CD4-positive, alpha-beta T cell treated with Interferon alpha-2 for 1 hour (primary cell): ENCODE measurements around the gene CD19.
A peak's percentile ranks its signal among the peaks of the same experiment; 100 is the strongest.
"Not testable (repeated sequence)": the region's sequence is repeated elsewhere in the genome, so short reads cannot be mapped to it uniquely, and the experiment has no call there.

ENCODE experiments used
- DNase-seq, 2 donors: peaks; one replicate each; pipeline ENCODE4 v3.0.0-alpha.2; 2020 to 2022

Gene CD19

DNA sequence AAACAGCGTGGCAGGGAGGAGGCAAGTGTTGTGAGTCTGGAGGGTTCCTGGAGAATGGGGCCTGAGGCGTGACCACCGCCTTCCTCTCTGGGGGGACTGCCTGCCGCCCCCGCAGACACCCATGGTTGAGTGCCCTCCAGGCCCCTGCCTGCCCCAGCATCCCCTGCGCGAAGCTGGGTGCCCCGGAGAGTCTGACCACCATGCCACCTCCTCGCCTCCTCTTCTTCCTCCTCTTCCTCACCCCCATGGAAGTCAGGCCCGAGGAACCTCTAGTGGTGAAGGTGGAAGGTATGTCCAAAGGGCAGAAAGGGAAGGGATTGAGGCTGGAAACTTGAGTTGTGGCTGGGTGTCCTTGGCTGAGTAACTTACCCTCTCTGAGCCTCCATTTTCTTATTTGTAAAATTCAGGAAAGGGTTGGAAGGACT is at the start of gene CD19:
Gene CD19, plus strand, starts transcription at position 171 of the 425 bp plus-strand sequence. Its CDS starts 30 bp downstream, at position 201.
- peak in 1 of 2 donors; percentile 37 for DNase-seq

DNA sequence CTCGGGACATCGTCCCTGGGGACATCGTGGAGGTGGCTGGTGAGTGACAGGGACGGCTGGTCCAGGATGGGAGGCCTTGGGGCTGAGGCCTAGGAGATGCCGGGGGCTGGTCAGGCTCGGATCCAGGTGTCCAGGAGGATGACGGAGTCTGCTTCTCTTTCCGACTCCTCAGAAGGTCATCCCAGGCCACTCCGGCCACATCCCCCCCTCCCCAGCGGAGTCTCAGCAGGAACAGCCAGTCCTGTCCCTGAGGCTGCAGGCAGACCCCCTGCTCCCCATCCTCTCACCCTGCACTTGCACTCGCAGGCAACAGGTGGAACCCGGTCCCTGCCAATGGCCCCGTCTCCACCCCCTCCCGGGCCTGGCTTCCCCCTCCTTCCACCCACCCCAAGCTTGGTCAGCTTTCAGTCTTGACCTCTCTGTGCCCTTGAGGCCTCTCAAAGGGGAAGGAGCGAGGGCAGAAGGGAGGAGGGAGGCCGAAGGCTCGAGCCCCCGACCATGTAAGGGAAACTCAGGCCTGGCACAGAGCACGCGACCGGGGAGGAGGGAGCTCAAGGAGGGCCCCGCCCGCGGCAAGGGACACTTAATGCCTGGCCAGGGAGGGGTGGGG is 49.1 kb upstream of the CD19 start:
- no peak for DNase-seq

DNA sequence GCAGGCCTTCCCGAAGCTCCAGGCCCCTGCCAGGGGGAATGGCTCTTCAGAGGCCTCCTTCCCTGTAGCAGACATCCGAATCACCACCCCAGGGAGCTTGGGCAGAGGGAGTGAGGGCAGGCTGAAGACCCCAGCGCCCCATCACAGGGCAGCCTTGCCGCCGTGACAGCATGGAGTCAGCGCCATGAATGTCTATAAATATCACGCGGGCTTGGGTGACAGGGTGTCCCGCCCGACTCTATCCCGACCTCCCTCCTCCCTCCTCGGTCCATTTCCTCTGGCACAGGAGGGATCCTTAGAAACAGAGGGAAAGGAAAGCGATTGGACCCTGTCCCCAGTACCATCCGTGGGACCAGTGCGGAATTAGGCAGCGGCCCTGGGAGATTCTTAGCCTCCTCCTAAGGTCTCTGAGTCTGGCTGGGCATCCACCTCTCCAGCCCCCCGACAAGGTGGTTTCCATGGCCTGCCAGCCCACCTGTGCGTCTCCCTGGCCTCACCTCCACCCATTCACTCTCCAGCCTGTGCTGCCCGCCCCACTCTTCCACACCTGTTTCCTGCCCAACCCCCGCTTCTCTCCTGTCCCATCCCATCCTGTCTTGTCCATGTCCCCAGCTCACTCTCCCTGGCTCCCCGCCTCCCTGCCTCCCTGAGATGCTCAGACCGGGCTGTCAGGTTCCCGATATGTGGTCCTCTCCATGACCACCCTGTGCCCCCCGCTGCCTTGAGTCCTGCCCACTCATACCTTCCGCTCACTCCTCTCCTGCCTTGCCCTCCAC is 48.4 kb upstream of the CD19 start:
- no peak for DNase-seq

DNA sequence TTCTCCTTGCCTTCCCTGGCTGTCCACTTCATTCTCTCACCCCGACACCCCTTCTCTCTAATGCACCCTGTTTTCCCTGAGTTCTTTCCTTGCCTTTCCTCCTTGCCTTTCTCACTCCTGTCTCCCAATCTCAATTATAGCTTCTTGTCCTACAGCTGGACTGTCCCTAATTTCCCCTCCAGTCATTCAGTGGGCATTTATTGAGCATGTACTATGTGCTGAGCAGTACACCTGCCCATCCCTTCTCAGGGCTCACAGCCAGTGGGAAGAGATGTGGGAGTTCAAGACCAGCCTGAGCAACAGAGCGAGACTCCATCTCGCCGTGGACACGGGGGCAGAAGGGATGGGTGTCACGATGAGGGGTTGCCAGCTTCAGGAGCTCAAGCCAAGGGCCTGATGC is 47.7 kb upstream of the CD19 start:
- DNase-seq = no peak

DNA sequence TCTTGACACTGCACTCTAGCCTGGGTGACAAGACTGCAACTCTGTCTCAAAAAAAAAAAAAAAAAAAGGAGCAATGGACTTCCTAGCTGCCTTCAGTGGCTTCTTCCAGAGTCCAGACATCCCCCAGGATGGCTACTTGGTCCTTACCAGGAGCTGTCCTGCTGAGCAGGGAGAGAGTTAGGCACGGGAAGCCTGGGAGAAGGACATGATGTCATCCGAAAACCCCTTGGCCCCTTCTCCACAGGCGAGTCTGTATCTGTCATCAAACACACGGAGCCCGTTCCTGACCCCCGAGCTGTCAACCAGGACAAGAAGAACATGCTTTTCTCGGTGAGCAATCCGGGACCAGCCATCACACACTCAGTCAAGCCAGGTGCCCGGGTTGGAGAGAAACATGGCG is 44.8 kb upstream of the CD19 start:
- DNase-seq = no peak

DNA sequence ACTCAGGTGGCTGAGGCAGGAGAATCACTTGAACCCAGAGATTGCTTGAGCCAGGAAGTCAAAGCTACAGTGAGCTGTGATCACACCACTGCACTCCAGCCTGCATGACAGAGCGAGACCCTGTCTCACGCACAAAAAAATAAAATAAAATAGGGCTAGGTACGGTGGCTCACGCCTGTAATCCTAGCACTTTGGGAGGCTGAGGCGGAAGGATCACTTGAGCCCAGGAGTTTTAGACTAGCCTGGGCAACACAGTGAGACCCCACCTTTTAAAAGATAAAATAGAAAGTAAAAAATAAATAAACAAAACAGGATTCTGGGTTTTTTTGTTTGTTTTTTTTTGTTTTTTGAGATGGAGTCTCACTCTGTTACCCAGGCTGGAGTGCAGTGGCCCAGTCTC is 41.4 kb upstream of the CD19 start:
- not testable (repeated sequence) for DNase-seq

GRCh38 chr16:28891964-28892890 is 39.5 kb upstream of the CD19 start:
- DNase-seq = no peak

GRCh38 chr16:28893291-28893690 is 38.5 kb upstream of the CD19 start:
- DNase-seq = no peak

DNA sequence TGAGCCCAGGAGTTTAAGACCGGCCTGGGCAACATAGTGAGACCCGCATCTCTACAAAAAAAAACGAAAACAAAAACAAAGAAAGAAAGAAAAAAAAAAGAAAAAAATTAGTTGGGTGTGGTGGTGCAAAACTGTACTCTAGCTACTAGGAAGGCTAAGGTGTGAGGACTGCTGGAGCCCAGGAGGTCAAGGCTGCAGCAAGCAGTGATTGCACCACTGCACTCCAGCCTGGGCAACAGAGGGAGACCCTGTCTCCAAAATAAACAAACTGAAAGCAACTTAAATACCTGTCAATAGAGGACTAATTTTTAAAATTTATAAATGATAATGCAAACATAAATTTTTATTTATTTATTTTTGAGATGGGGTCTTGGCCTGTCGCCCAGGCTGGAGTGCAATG is 36.2 kb upstream of the CD19 start:
- DNase-seq = no peak

DNA sequence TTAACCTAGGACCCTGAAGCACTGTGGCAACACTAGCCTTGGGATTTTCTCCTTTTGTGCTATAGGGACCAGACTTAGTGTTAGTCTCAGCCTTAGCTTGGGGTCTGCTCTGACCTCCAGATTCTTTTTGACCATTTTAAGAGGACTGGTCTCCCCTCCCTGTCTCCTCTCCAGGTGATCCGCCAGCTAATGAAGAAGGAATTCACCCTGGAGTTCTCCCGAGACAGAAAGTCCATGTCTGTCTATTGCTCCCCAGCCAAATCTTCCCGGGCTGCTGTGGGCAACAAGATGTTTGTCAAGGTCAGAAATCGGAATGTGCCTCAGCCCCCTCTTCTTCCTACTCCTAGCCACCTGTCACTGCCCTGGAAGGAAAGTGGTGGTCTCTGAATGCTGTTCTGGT is 33.9 kb upstream of the CD19 start:
- no peak for DNase-seq

GRCh38 chr16:28898266-28898665 is 33.5 kb upstream of the CD19 start:
- no peak for DNase-seq

DNA sequence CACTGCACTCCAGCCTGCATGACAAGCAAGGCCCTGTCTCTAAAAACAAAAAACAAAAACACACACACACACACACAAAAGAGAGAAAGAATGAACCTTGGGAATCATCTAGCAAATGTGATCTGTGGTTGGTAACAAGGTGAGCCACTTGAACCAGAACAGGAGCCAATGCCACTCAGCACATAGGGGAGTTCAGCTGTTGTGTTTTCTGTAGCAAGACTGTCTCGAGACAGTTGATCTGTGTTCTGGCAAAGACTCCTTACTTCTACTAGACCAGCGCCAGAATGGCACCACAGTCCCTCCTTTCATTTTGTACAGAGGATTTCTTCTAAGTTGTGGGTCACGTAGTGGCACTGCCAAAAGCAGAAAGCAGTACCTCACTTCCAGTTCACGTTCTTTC is 32.8 kb upstream of the CD19 start:
- no peak for DNase-seq

DNA sequence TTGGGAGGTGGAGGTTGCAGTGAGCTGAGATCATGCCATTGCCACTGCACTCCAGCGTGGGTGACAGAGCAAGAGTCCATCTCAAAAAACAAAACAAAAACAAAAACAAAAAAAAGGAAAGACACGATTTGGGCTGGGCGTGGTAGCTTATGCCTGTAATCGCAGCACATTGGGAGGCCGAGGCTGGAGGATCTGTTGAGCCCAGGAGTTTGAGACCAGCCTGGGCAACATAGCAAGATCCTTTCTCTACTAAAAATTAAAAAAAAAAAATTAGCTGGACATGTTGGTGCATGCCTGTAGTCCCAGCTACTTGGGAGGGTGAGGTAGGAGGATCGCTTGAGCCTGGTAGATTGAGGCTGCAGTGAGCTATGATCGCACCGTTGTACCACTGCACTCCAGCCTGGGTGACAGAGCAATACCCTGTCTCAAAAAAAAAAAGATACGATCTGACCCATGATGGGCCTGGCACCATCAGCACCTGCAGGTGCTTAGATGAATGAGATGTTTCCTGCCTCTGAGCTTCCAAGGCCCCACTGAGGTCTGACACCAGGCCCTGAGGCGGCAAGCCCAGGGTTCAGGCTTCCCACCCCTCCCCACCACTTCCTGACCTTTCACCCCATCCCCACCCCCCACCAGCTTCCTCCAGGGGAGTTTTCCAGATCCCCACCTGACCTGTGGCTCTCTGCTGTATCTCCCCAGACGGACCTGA is 31.7 kb upstream of the CD19 start:
- DNase-seq = no peak

DNA sequence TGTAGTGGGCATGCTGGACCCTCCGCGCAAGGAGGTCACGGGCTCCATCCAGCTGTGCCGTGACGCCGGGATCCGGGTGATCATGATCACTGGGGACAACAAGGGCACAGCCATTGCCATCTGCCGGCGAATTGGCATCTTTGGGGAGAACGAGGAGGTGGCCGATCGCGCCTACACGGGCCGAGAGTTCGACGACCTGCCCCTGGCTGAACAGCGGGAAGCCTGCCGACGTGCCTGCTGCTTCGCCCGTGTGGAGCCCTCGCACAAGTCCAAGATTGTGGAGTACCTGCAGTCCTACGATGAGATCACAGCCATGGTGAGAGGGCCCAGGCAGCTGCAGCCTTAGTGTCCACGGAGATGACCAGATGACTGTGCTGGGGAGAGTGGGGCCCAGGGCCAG is 31.2 kb upstream of the CD19 start:
- no peak for DNase-seq

DNA sequence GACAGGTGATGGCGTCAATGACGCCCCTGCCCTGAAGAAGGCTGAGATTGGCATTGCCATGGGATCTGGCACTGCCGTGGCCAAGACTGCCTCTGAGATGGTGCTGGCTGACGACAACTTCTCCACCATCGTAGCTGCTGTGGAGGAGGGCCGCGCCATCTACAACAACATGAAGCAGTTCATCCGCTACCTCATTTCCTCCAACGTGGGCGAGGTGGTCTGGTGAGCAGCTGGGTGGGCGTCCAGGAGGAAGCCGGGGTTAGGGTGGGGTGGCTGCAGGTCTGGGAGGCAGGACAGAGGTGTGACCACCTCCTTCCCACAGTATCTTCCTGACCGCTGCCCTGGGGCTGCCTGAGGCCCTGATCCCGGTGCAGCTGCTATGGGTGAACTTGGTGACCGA is 29.9 kb upstream of the CD19 start:
- no peak for DNase-seq

- DNase-seq = no peak
Observed at GRCh38 chr16:28902909-28903308, 28.9 kb upstream of the CD19 start.

DNA sequence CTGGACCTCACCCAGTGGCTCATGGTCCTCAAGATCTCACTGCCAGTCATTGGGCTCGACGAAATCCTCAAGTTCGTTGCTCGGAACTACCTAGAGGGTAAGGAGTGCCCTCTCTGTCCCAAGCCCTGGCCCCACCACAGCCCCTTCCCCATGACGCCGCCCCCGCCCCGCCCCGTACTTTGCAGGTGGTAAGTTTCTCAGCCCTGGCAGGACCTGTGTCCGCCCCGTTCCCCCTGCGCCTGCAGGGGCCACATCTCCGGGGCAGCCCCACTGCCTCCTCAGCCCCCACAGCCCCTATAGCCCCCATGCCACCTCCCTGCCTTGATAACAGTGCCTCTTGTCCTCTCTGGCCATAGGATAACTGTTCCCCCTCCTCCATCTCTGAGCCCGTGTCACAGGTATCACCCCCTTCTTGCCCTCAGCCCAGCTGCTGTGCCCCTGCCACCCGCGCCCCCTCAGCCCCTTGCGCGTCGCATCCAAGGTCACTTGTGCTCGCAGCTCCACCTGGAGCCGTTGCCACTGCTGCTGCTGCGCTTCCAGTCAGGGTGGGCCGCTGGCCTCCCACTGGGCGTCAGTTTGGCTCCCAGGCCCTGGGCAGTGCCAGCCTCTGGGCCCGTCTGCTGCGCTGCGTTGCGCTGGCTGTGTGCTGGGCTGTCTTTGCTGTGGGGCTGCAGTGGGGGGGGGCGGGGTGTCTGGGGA is 28.3 kb upstream of the CD19 start:
- DNase-seq = no peak

- no peak for DNase-seq
Observed at GRCh38 chr16:28904363-28904762, 27.4 kb upstream of the CD19 start.

GRCh38 chr16:28904828-28905227 is 26.9 kb upstream of the CD19 start:
- DNase-seq = no peak

DNA sequence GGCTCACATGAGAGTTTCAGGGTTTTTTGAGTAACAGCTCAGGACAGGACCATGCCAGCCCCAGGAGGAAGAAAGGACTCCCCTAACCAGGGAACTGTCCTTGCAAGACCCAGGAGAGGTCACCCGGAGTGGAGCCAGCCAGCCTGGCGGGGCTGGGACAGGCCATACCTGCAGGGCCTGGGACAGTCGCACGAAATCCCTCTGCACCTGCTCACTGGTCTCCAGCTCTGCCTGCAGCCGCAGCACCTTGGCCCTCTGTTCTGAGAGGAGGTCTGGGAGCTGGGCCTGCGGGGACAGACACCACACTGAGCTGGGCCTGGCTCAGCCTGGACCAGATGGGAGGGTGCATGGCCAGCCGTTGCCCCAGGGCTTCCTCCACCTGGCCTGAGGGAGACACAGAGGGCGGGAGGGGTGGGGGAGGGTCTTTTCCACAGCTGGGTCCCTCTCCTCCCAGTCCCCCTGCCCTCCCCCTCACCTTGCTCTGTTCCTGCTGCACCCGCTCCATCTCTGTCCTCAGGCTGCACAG is 26.5 kb upstream of the CD19 start:
- DNase-seq = no peak

GRCh38 chr16:28905800-28906372 is 25.9 kb upstream of the CD19 start:
- DNase-seq = no peak
